ENCODE data around the gene CMTM8.
A peak's percentile ranks its signal among the peaks of the same experiment; 100 is the strongest.

CMTM8 gene

GRCh38 chr3:32337505-32337904 is 99.0 kb downstream of the CMTM8 start:
- Histone ChIP-seq H3K36me3 (ENCODE audit: control insufficient read depth, low read length) (no peaks in the 10 kb centered on the region), H3K9me3 (ENCODE audit: control insufficient read depth, insufficient read depth, low read length) (no peaks in the 10 kb centered on the region), H3K9me2 (replicated peaks; ENCODE audit: control insufficient read depth, low read length) (no peaks in the 10 kb centered on the region), H3K27ac (ENCODE audit: low read depth, low read length) (no peak overlapping the region), H3K79me2 (ENCODE audit: control insufficient read depth, low read length) (no peaks in the 10 kb centered on the region), H3F3A (ENCODE audit: control insufficient read depth, insufficient read depth) (no peaks in the 10 kb centered on the region), H3K4me3 (ENCODE audit: low read length) (no peak overlapping the region), H3K4me2 (ENCODE audit: low read length) (no peak overlapping the region), H3K27me3 (ENCODE audit: control insufficient read depth, low read length) (peaks cover 3% of the 10 kb centered on the region; the same call in 1 of the 2 replicates), H4K20me1 (ENCODE audit: control insufficient read depth, insufficient read depth, low read depth, low read length) (no peaks in the 10 kb centered on the region), H3K4me1 (ENCODE audit: control insufficient read depth, low read length) (peaks cover 6% of the 10 kb centered on the region)
- TF ChIP-seq EZH2phosphoT487 (IDR thresholded peaks at IDR 0.05; ENCODE audit: borderline replicate concordance, low read length) (no peak), CTCF (IDR thresholded peaks at IDR 0.05; ENCODE audit: low read depth, low read length, poor library complexity, severe bottlenecking) (no peak)

- Histone ChIP-seq H3K9me2 (replicated peaks; ENCODE audit: control insufficient read depth, low read length) (no peaks in the 10 kb centered on the region), H3F3A (ENCODE audit: control insufficient read depth, insufficient read depth) (no peaks in the 10 kb centered on the region), H3K4me3 (ENCODE audit: low read length) (no peak overlapping the region), H4K20me1 (ENCODE audit: control insufficient read depth, insufficient read depth, low read depth, low read length) (no peaks in the 10 kb centered on the region), H3K27me3 (ENCODE audit: control insufficient read depth, low read length) (peaks cover 4% of the 10 kb centered on the region; the same call in 1 of the 2 replicates), H3K79me2 (ENCODE audit: control insufficient read depth, low read length) (no peaks in the 10 kb centered on the region), H3K4me2 (ENCODE audit: low read length) (no peak overlapping the region), H3K9me3 (ENCODE audit: control insufficient read depth, insufficient read depth, low read length) (no peaks in the 10 kb centered on the region), H3K27ac (ENCODE audit: low read depth, low read length) (no peak overlapping the region), H3K36me3 (ENCODE audit: control insufficient read depth, low read length) (no peaks in the 10 kb centered on the region), H3K4me1 (ENCODE audit: control insufficient read depth, low read length) (no peaks in the 10 kb centered on the region)
- TF ChIP-seq EZH2phosphoT487 (IDR thresholded peaks at IDR 0.05; ENCODE audit: borderline replicate concordance, low read length): no peak
- TF ChIP-seq CTCF (IDR thresholded peaks at IDR 0.05; ENCODE audit: low read depth, low read length, poor library complexity, severe bottlenecking): peak; percentile 51
These were observed 101.6 kb downstream of the CMTM8 start for GRCh38 chr3:32340039-32340438.

- no peaks in the 10 kb centered on the region for H4K20me1 ChIP-seq (ENCODE audit: control insufficient read depth, insufficient read depth, low read depth, low read length)
- no peaks in the 10 kb centered on the region for H3K79me2 ChIP-seq (ENCODE audit: control insufficient read depth, low read length)
- H3K4me1 ChIP-seq (ENCODE audit: control insufficient read depth, low read length): no peaks in the 10 kb centered on the region
- no peak overlapping the region for H3K4me2 ChIP-seq (ENCODE audit: low read length)
- H3K27me3 ChIP-seq (ENCODE audit: control insufficient read depth, low read length): peaks cover 4% of the 10 kb centered on the region; the same call in 1 of the 2 replicates
- no peaks in the 10 kb centered on the region for H3K36me3 ChIP-seq (ENCODE audit: control insufficient read depth, low read length)
- H3F3A ChIP-seq (ENCODE audit: control insufficient read depth, insufficient read depth): no peaks in the 10 kb centered on the region
- no peak overlapping the region for H3K4me3 ChIP-seq (ENCODE audit: low read length)
- TF ChIP-seq CTCF (IDR thresholded peaks at IDR 0.05; ENCODE audit: low read depth, low read length, poor library complexity, severe bottlenecking) (no peak), EZH2phosphoT487 (IDR thresholded peaks at IDR 0.05; ENCODE audit: borderline replicate concordance, low read length) (no peak)
- no peak overlapping the region for H3K27ac ChIP-seq (ENCODE audit: low read depth, low read length)
- H3K9me3 ChIP-seq (ENCODE audit: control insufficient read depth, insufficient read depth, low read length): no peaks in the 10 kb centered on the region
- no peaks in the 10 kb centered on the region for H3K9me2 ChIP-seq (replicated peaks; ENCODE audit: control insufficient read depth, low read length)
These were observed 102.3 kb downstream of the CMTM8 start for GRCh38 chr3:32340611-32341365.
